ENCODE measurements around the gene ROBO1. TPM values are rescaled to one million over a fixed set of nuclear protein-coding genes. Genes with fewer than 3 reads are reported as not detected.

Gene ROBO1
- total RNA-seq, 1 donor from 2014 or later, result 19.4 TPM

DNA sequence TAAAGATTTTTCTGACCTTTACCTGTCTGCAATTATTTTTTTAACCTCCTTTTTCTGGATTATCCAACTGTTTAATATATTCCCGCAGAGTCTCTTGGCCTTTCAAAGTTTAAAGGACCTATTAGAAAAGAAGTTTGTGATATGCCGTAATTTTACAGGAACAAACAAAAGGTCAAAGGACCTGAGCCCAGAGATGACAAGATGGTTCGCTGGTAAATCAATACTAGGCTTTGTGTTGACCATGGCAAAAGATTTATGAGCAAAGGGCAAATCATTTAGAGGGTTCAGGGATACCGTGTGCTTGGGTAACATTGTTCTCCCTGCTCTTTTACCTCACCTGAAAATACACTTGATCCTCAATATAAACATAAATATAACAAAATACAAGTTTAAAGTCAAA, 923.5 kb downstream of the ROBO1 start:
- no peak for DNase-seq (ENCODE audit: low read depth)
- no peak overlapping the region for H3K4me3 ChIP-seq (ENCODE audit: low read depth, low read length)
- TF ChIP-seq, protein P1, sequence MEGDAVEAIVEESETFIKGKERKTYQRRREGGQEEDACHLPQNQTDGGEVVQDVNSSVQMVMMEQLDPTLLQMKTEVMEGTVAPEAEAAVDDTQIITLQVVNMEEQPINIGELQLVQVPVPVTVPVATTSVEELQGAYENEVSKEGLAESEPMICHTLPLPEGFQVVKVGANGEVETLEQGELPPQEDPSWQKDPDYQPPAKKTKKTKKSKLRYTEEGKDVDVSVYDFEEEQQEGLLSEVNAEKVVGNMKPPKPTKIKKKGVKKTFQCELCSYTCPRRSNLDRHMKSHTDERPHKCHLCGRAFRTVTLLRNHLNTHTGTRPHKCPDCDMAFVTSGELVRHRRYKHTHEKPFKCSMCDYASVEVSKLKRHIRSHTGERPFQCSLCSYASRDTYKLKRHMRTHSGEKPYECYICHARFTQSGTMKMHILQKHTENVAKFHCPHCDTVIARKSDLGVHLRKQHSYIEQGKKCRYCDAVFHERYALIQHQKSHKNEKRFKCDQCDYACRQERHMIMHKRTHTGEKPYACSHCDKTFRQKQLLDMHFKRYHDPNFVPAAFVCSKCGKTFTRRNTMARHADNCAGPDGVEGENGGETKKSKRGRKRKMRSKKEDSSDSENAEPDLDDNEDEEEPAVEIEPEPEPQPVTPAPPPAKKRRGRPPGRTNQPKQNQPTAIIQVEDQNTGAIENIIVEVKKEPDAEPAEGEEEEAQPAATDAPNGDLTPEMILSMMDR (conservative IDR thresholded peaks at IDR 0.05; ENCODE audit: low read depth, low read length), result no peak

DNA sequence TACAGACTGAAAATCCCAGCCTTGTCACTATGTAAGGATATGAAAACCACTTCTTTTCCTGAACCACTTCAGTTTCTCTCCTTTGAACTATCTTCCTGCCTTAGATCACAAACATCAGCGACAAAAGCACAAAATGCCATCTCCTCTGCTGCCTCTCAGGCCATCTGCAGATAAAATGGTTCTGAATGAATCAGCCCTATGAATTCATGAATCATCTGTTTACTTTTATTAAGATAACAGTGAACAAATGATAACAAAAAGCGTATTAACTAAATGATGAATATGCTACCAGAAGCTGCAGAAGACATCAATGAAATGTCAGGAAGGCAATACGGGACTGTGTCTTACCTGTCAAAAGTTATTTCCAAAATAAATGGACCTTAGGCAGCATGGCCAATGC, 928.1 kb downstream of the ROBO1 start:
- no peak overlapping the region for H3K4me3 ChIP-seq (ENCODE audit: low read depth, low read length)
- DNase-seq (ENCODE audit: low read depth), result no peak
- TF ChIP-seq, protein P1 (conservative IDR thresholded peaks at IDR 0.05; ENCODE audit: low read depth, low read length), result no peak

- TF ChIP-seq, protein P1 (conservative IDR thresholded peaks at IDR 0.05; ENCODE audit: low read depth, low read length), result no peak
- no peak for DNase-seq (ENCODE audit: low read depth)
These were observed 929.4 kb downstream of the ROBO1 start for GRCh38 chr3:78838362-78838761.

GRCh38 chr3:78834910-78835309, 932.9 kb downstream of the ROBO1 start:
- TF ChIP-seq, protein P1 (conservative IDR thresholded peaks at IDR 0.05; ENCODE audit: low read depth, low read length), result no peak
- no peak overlapping the region for H3K4me3 ChIP-seq (ENCODE audit: low read depth, low read length)
- no peak for DNase-seq (ENCODE audit: low read depth)

More at GRCh38 chr3:78838362-78838761, 929.4 kb downstream of the ROBO1 start:
- no peak overlapping the region for H3K4me3 ChIP-seq (ENCODE audit: low read depth, low read length)

GRCh38 chr3:78832785-78833204, 935.0 kb downstream of the ROBO1 start:
- TF ChIP-seq, protein P1 (conservative IDR thresholded peaks at IDR 0.05; ENCODE audit: low read depth, low read length), result no peak
- no peak for DNase-seq (ENCODE audit: low read depth)
- H3K4me3 ChIP-seq (ENCODE audit: low read depth, low read length), result no peak overlapping the region

DNA sequence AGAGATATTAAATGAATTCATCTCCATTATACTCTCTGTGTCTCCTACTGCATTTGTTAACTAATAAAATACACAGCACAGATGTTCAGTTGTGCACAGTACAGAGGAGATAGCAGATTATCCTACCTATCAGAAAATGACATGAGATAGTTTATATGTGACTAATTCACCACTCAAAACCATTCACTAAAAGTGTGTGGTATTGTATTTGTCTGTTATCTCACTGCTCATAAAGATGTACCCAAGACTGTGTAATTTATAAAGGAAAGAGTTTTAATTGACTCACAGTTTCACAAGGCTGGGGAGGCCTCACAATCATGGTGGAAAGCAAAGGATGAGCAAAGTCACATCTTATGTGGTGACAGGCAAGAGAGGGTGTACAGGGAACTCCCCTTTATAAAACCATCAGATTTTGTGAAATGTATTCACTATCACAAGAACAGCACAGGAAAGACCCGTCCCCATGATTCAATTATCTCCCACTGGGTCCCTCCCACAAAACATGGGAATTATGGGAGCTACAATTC, 936.3 kb downstream of the ROBO1 start:
- no peak for DNase-seq (ENCODE audit: low read depth)
- TF ChIP-seq, protein P1 (conservative IDR thresholded peaks at IDR 0.05; ENCODE audit: low read depth, low read length), result no peak
- no peak overlapping the region for H3K4me3 ChIP-seq (ENCODE audit: low read depth, low read length)

GRCh38 chr3:78830470-78830869, 937.3 kb downstream of the ROBO1 start:
- H3K4me3 ChIP-seq (ENCODE audit: low read depth, low read length), result no peak overlapping the region
- no peak for DNase-seq (ENCODE audit: low read depth)
- TF ChIP-seq, protein P1 (conservative IDR thresholded peaks at IDR 0.05; ENCODE audit: low read depth, low read length), result no peak

Measured in epithelial cell of proximal tubule (primary cell).